ENCODE measurements around the gene KRT85. TPM values are rescaled to one million over a fixed set of nuclear protein-coding genes. Genes with fewer than 3 reads are reported as not detected.

The KRT85 gene
- total RNA-seq, 1 experiment from 2014 or later = not detected

- H3K9me3 ChIP-seq (ENCODE audit: low read length) = no peaks in the 10 kb centered on the region
- H3K9ac ChIP-seq (ENCODE audit: low read length) = no peak overlapping the region
- no peaks in the 10 kb centered on the region for H4K20me1 ChIP-seq (ENCODE audit: insufficient read depth, low read depth, low read length)
- H2AFZ ChIP-seq (ENCODE audit: low read length) = no peak overlapping the region
- no peak overlapping the region for H3K27ac ChIP-seq (ENCODE audit: low read length)
- no peaks in the 10 kb centered on the region for H3K9me2 ChIP-seq (replicated peaks; ENCODE audit: insufficient read depth, low read length)
- DNase-seq = no peak
- H3K79me2 ChIP-seq (ENCODE audit: low read length) = no peaks in the 10 kb centered on the region
- no peaks in the 10 kb centered on the region for H3K36me3 ChIP-seq (ENCODE audit: insufficient read depth, low read length)
- no peaks in the 10 kb centered on the region for H3K27me3 ChIP-seq (ENCODE audit: low read length)
- H3K4me2 ChIP-seq (ENCODE audit: low read depth, low read length, poor library complexity, severe bottlenecking) = no peak overlapping the region
- H3K4me3 ChIP-seq (ENCODE audit: low read length) = no peak overlapping the region
- H3K4me1 ChIP-seq (ENCODE audit: low read length) = no peaks in the 10 kb centered on the region
These were observed 30.2 kb downstream of the KRT85 start for GRCh38 chr12:52337054-52337453.

- no peak overlapping the region for H3K4me2 ChIP-seq (ENCODE audit: low read depth, low read length, poor library complexity, severe bottlenecking)
- no peaks in the 10 kb centered on the region for H3K4me1 ChIP-seq (ENCODE audit: low read length)
- H3K79me2 ChIP-seq (ENCODE audit: low read length) = no peaks in the 10 kb centered on the region
- H3K4me3 ChIP-seq (ENCODE audit: low read length) = no peak overlapping the region
- DNase-seq = no peak
- H3K9me3 ChIP-seq (ENCODE audit: low read length) = no peaks in the 10 kb centered on the region
- no peak overlapping the region for H3K9ac ChIP-seq (ENCODE audit: low read length)
- H3K27ac ChIP-seq (ENCODE audit: low read length) = no peak overlapping the region
- no peaks in the 10 kb centered on the region for H3K9me2 ChIP-seq (replicated peaks; ENCODE audit: insufficient read depth, low read length)
- H3K36me3 ChIP-seq (ENCODE audit: insufficient read depth, low read length) = no peaks in the 10 kb centered on the region
- no peaks in the 10 kb centered on the region for H4K20me1 ChIP-seq (ENCODE audit: insufficient read depth, low read depth, low read length)
- no peaks in the 10 kb centered on the region for H3K27me3 ChIP-seq (ENCODE audit: low read length)
- no peak overlapping the region for H2AFZ ChIP-seq (ENCODE audit: low read length)
These were observed 30.6 kb downstream of the KRT85 start for GRCh38 chr12:52336641-52337040.

- Histone ChIP-seq H3K27ac (ENCODE audit: low read length) (no peak overlapping the region), H3K4me3 (ENCODE audit: low read length) (no peak overlapping the region), H3K79me2 (ENCODE audit: low read length) (no peaks in the 10 kb centered on the region), H3K4me2 (ENCODE audit: low read depth, low read length, poor library complexity, severe bottlenecking) (no peak overlapping the region), H3K4me1 (ENCODE audit: low read length) (peaks cover 6% of the 10 kb centered on the region; the same call in 1 of the 2 replicates), H4K20me1 (ENCODE audit: insufficient read depth, low read depth, low read length) (no peaks in the 10 kb centered on the region), H3K9ac (ENCODE audit: low read length) (no peak overlapping the region), H3K9me3 (ENCODE audit: low read length) (no peaks in the 10 kb centered on the region), H3K27me3 (ENCODE audit: low read length) (no peaks in the 10 kb centered on the region), H3K36me3 (ENCODE audit: insufficient read depth, low read length) (no peaks in the 10 kb centered on the region), H3K9me2 (replicated peaks; ENCODE audit: insufficient read depth, low read length) (no peaks in the 10 kb centered on the region), H2AFZ (ENCODE audit: low read length) (no peak overlapping the region)
- no peak for DNase-seq
These were observed 31.6 kb downstream of the KRT85 start for GRCh38 chr12:52335598-52336262.

- Histone ChIP-seq H3K9ac (ENCODE audit: low read length) (no peak overlapping the region), H3K4me3 (ENCODE audit: low read length) (no peak overlapping the region), H3K4me2 (ENCODE audit: low read depth, low read length, poor library complexity, severe bottlenecking) (no peak overlapping the region), H3K9me3 (ENCODE audit: low read length) (no peaks in the 10 kb centered on the region), H3K9me2 (replicated peaks; ENCODE audit: insufficient read depth, low read length) (no peaks in the 10 kb centered on the region), H3K36me3 (ENCODE audit: insufficient read depth, low read length) (no peaks in the 10 kb centered on the region), H3K79me2 (ENCODE audit: low read length) (no peaks in the 10 kb centered on the region), H3K4me1 (ENCODE audit: low read length) (peaks cover 19% of the 10 kb centered on the region), H2AFZ (ENCODE audit: low read length) (no peak overlapping the region), H3K27ac (ENCODE audit: low read length) (no peak overlapping the region), H3K27me3 (ENCODE audit: low read length) (no peaks in the 10 kb centered on the region), H4K20me1 (ENCODE audit: insufficient read depth, low read depth, low read length) (no peaks in the 10 kb centered on the region)
- DNase-seq = no peak
These were observed 33.1 kb downstream of the KRT85 start for GRCh38 chr12:52334185-52334584.

GRCh38 chr12:52333321-52333720 is 34.0 kb downstream of the KRT85 start:
- H3K27me3 ChIP-seq (ENCODE audit: low read length) = no peaks in the 10 kb centered on the region
- no peaks in the 10 kb centered on the region for H3K9me2 ChIP-seq (replicated peaks; ENCODE audit: insufficient read depth, low read length)
- no peak overlapping the region for H3K9ac ChIP-seq (ENCODE audit: low read length)
- H3K4me2 ChIP-seq (ENCODE audit: low read depth, low read length, poor library complexity, severe bottlenecking) = no peak overlapping the region
- H2AFZ ChIP-seq (ENCODE audit: low read length) = no peak overlapping the region
- H4K20me1 ChIP-seq (ENCODE audit: insufficient read depth, low read depth, low read length) = no peaks in the 10 kb centered on the region
- H3K4me3 ChIP-seq (ENCODE audit: low read length) = no peak overlapping the region
- DNase-seq = no peak
- H3K27ac ChIP-seq (ENCODE audit: low read length) = no peak overlapping the region
- peaks cover 27% of the 10 kb centered on the region for H3K4me1 ChIP-seq (ENCODE audit: low read length)
- H3K9me3 ChIP-seq (ENCODE audit: low read length) = no peaks in the 10 kb centered on the region
- no peaks in the 10 kb centered on the region for H3K79me2 ChIP-seq (ENCODE audit: low read length)
- H3K36me3 ChIP-seq (ENCODE audit: insufficient read depth, low read length) = no peaks in the 10 kb centered on the region

GRCh38 chr12:52332381-52332780 is 34.9 kb downstream of the KRT85 start:
- H3K9me3 ChIP-seq (ENCODE audit: low read length) = no peaks in the 10 kb centered on the region
- H3K27me3 ChIP-seq (ENCODE audit: low read length) = no peaks in the 10 kb centered on the region
- H3K9me2 ChIP-seq (replicated peaks; ENCODE audit: insufficient read depth, low read length) = no peaks in the 10 kb centered on the region
- no peak overlapping the region for H3K4me2 ChIP-seq (ENCODE audit: low read depth, low read length, poor library complexity, severe bottlenecking)
- no peak overlapping the region for H3K27ac ChIP-seq (ENCODE audit: low read length)
- no peak overlapping the region for H3K9ac ChIP-seq (ENCODE audit: low read length)
- H3K4me1 ChIP-seq (ENCODE audit: low read length) = peaks cover 35% of the 10 kb centered on the region
- DNase-seq = no peak
- no peaks in the 10 kb centered on the region for H3K79me2 ChIP-seq (ENCODE audit: low read length)
- no peaks in the 10 kb centered on the region for H3K36me3 ChIP-seq (ENCODE audit: insufficient read depth, low read length)
- H4K20me1 ChIP-seq (ENCODE audit: insufficient read depth, low read depth, low read length) = no peaks in the 10 kb centered on the region
- no peak overlapping the region for H2AFZ ChIP-seq (ENCODE audit: low read length)
- H3K4me3 ChIP-seq (ENCODE audit: low read length) = no peak overlapping the region

GRCh38 chr12:52331833-52332232 is 35.4 kb downstream of the KRT85 start:
- Histone ChIP-seq H3K9me3 (ENCODE audit: low read length) (no peaks in the 10 kb centered on the region), H3K79me2 (ENCODE audit: low read length) (no peaks in the 10 kb centered on the region), H2AFZ (ENCODE audit: low read length) (no peak overlapping the region), H3K27me3 (ENCODE audit: low read length) (no peaks in the 10 kb centered on the region), H3K4me2 (ENCODE audit: low read depth, low read length, poor library complexity, severe bottlenecking) (no peak overlapping the region), H3K36me3 (ENCODE audit: insufficient read depth, low read length) (no peaks in the 10 kb centered on the region), H3K27ac (ENCODE audit: low read length) (no peak overlapping the region), H4K20me1 (ENCODE audit: insufficient read depth, low read depth, low read length) (no peaks in the 10 kb centered on the region), H3K9me2 (replicated peaks; ENCODE audit: insufficient read depth, low read length) (no peaks in the 10 kb centered on the region), H3K9ac (ENCODE audit: low read length) (no peak overlapping the region), H3K4me1 (ENCODE audit: low read length) (peaks cover 41% of the 10 kb centered on the region), H3K4me3 (ENCODE audit: low read length) (no peak overlapping the region)
- DNase-seq = no peak

- Histone ChIP-seq H3K36me3 (ENCODE audit: insufficient read depth, low read length) (no peaks in the 10 kb centered on the region), H3K27ac (ENCODE audit: low read length) (no peak overlapping the region), H4K20me1 (ENCODE audit: insufficient read depth, low read depth, low read length) (no peaks in the 10 kb centered on the region), H3K4me1 (ENCODE audit: low read length) (peaks cover 42% of the 10 kb centered on the region), H3K9ac (ENCODE audit: low read length) (no peak overlapping the region), H3K4me2 (ENCODE audit: low read depth, low read length, poor library complexity, severe bottlenecking) (no peak overlapping the region), H3K9me2 (replicated peaks; ENCODE audit: insufficient read depth, low read length) (no peaks in the 10 kb centered on the region), H3K27me3 (ENCODE audit: low read length) (no peaks in the 10 kb centered on the region), H2AFZ (ENCODE audit: low read length) (no peak overlapping the region), H3K4me3 (ENCODE audit: low read length) (no peak overlapping the region), H3K79me2 (ENCODE audit: low read length) (no peaks in the 10 kb centered on the region), H3K9me3 (ENCODE audit: low read length) (no peaks in the 10 kb centered on the region)
- no peak for DNase-seq
These were observed 36.2 kb downstream of the KRT85 start for GRCh38 chr12:52331039-52331438.

Data from Karpas-422 (cell line).